ENCODE data around the gene NECTIN1.

The NECTIN1 gene

DNA sequence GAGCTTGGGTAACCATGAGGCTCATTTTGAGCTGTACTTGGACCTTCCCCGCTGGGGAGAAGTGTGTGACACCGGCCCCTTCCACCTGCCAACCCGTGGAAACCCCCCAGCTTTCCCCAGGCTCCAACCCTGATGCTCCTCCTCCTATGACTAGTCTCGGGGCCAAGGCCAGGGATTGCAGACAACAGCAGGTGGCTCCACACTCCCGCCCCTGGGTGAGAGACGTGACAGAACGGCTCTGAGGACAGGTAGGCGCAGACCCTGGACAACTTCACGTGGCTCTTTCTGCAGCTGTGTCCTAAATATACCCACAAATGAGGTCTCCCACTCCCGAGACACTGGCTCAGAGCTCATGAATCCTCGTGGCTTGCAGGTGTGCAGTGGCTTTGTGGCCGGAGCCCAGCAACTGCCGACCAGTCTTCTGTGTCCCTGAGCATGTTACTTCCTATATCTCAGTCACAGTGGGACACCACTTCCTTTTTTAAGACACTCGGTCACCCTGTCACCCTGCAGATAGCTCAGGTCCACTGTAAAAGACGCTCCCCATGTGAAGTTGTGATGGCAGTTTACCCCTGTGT is 55.2 kb downstream of the NECTIN1 start:
- ATAC-seq: no peak
- no peak for TF ChIP-seq ARNTL (CRISPR knock-in tag; IDR thresholded peaks at IDR 0.05; ENCODE audit: borderline replicate concordance, low read depth)
- no peak for TF ChIP-seq GLIS3 (CRISPR knock-in tag; IDR thresholded peaks at IDR 0.05)
- TF ChIP-seq ZC3H10 (CRISPR knock-in tag; IDR thresholded peaks at IDR 0.05): no peak
- no peak for TF ChIP-seq TOX (CRISPR knock-in tag; IDR thresholded peaks at IDR 0.05; ENCODE audit: borderline replicate concordance)
- no peak for TF ChIP-seq PATZ1 (CRISPR knock-in tag; IDR thresholded peaks at IDR 0.05; ENCODE audit: borderline replicate concordance)
- TF ChIP-seq ZNF565 (CRISPR knock-in tag; conservative IDR thresholded peaks at IDR 0.05; ENCODE audit: low read depth): no peak
- TF ChIP-seq, protein P1, sequence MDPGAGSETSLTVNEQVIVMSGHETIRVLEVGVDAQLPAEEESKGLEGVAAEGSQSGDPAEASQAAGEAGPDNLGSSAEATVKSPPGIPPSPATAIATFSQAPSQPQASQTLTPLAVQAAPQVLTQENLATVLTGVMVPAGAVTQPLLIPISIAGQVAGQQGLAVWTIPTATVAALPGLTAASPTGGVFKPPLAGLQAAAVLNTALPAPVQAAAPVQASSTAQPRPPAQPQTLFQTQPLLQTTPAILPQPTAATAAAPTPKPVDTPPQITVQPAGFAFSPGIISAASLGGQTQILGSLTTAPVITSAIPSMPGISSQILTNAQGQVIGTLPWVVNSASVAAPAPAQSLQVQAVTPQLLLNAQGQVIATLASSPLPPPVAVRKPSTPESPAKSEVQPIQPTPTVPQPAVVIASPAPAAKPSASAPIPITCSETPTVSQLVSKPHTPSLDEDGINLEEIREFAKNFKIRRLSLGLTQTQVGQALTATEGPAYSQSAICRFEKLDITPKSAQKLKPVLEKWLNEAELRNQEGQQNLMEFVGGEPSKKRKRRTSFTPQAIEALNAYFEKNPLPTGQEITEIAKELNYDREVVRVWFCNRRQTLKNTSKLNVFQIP (CRISPR knock-in tag; IDR thresholded peaks at IDR 0.05; ENCODE audit: borderline replicate concordance, low read depth): no peak
- no peak for TF ChIP-seq TCF4 (CRISPR knock-in tag; IDR thresholded peaks at IDR 0.05; ENCODE audit: borderline replicate concordance)
- no peak for TF ChIP-seq OSR1 (CRISPR knock-in tag; IDR thresholded peaks at IDR 0.05)
- no peak for TF ChIP-seq ZNF70 (CRISPR knock-in tag; IDR thresholded peaks at IDR 0.05)
- TF ChIP-seq, protein P2, sequence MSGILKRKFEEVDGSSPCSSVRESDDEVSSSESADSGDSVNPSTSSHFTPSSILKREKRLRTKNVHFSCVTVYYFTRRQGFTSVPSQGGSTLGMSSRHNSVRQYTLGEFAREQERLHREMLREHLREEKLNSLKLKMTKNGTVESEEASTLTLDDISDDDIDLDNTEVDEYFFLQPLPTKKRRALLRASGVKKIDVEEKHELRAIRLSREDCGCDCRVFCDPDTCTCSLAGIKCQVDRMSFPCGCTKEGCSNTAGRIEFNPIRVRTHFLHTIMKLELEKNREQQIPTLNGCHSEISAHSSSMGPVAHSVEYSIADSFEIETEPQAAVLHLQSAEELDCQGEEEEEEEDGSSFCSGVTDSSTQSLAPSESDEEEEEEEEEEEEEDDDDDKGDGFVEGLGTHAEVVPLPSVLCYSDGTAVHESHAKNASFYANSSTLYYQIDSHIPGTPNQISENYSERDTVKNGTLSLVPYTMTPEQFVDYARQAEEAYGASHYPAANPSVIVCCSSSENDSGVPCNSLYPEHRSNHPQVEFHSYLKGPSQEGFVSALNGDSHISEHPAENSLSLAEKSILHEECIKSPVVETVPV (CRISPR knock-in tag; IDR thresholded peaks at IDR 0.05): no peak
- TF ChIP-seq RARB (CRISPR knock-in tag; IDR thresholded peaks at IDR 0.05): no peak
- TF ChIP-seq ESRRG (CRISPR knock-in tag; IDR thresholded peaks at IDR 0.05): no peak
- no peak for TF ChIP-seq SNAI2 (CRISPR knock-in tag; IDR thresholded peaks at IDR 0.05)
- TF ChIP-seq CREB5 (CRISPR knock-in tag; IDR thresholded peaks at IDR 0.05; ENCODE audit: low read depth): no peak
- no peak for TF ChIP-seq BACH2 (CRISPR knock-in tag; IDR thresholded peaks at IDR 0.05; ENCODE audit: borderline replicate concordance)
- TF ChIP-seq, protein P3, sequence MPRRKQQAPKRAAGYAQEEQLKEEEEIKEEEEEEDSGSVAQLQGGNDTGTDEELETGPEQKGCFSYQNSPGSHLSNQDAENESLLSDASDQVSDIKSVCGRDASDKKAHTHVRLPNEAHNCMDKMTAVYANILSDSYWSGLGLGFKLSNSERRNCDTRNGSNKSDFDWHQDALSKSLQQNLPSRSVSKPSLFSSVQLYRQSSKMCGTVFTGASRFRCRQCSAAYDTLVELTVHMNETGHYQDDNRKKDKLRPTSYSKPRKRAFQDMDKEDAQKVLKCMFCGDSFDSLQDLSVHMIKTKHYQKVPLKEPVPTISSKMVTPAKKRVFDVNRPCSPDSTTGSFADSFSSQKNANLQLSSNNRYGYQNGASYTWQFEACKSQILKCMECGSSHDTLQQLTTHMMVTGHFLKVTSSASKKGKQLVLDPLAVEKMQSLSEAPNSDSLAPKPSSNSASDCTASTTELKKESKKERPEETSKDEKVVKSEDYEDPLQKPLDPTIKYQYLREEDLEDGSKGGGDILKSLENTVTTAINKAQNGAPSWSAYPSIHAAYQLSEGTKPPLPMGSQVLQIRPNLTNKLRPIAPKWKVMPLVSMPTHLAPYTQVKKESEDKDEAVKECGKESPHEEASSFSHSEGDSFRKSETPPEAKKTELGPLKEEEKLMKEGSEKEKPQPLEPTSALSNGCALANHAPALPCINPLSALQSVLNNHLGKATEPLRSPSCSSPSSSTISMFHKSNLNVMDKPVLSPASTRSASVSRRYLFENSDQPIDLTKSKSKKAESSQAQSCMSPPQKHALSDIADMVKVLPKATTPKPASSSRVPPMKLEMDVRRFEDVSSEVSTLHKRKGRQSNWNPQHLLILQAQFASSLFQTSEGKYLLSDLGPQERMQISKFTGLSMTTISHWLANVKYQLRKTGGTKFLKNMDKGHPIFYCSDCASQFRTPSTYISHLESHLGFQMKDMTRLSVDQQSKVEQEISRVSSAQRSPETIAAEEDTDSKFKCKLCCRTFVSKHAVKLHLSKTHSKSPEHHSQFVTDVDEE (CRISPR knock-in tag; IDR thresholded peaks at IDR 0.05): no peak
- no peak for TF ChIP-seq ZNF8 (CRISPR knock-in tag; IDR thresholded peaks at IDR 0.05)

- no peak for TF ChIP-seq ZNF70 (CRISPR knock-in tag; IDR thresholded peaks at IDR 0.05)
- no peak for TF ChIP-seq ZFP3 (CRISPR knock-in tag; IDR thresholded peaks at IDR 0.05)
- ATAC-seq: no peak
These were observed 55.8 kb downstream of the NECTIN1 start for GRCh38 chr11:119673052-119673758.

GRCh38 chr11:119672597-119672996 is 56.4 kb downstream of the NECTIN1 start:
- ATAC-seq: no peak
- no peak for TF ChIP-seq ZFP30 (CRISPR knock-in tag; IDR thresholded peaks at IDR 0.05)
- no peak for TF ChIP-seq ESRRG (CRISPR knock-in tag; IDR thresholded peaks at IDR 0.05)
- no peak for TF ChIP-seq TCF4 (CRISPR knock-in tag; IDR thresholded peaks at IDR 0.05; ENCODE audit: borderline replicate concordance)
- TF ChIP-seq, protein P2 (CRISPR knock-in tag; IDR thresholded peaks at IDR 0.05): no peak
- no peak for TF ChIP-seq ZFP3 (CRISPR knock-in tag; IDR thresholded peaks at IDR 0.05)
- TF ChIP-seq RARB (CRISPR knock-in tag; IDR thresholded peaks at IDR 0.05): no peak
- no peak for TF ChIP-seq ZNF565 (CRISPR knock-in tag; conservative IDR thresholded peaks at IDR 0.05; ENCODE audit: low read depth)
- TF ChIP-seq CSDC2 (CRISPR knock-in tag; IDR thresholded peaks at IDR 0.05): no peak
- no peak for TF ChIP-seq PATZ1 (CRISPR knock-in tag; IDR thresholded peaks at IDR 0.05; ENCODE audit: borderline replicate concordance)
- TF ChIP-seq GLIS3 (CRISPR knock-in tag; IDR thresholded peaks at IDR 0.05): no peak
- TF ChIP-seq CREB5 (CRISPR knock-in tag; IDR thresholded peaks at IDR 0.05; ENCODE audit: low read depth): no peak
- no peak for TF ChIP-seq PPARA (CRISPR knock-in tag; IDR thresholded peaks at IDR 0.05; ENCODE audit: borderline replicate concordance)
- no peak for TF ChIP-seq ZNF70 (CRISPR knock-in tag; IDR thresholded peaks at IDR 0.05)

All from SK-N-SH treated with all-trans-retinoic acid at 6 μM for 48 hours (cell line).